Activated CD4-positive, alpha-beta T cell treated with anti-CD3 and anti-CD28 coated beads, Interleukin-2, amount 50 U/mL, for 48 hours (primary cell): ENCODE data around the gene HOXD8.

Source experiments
- DNase-seq, 2 experiments: peaks; one replicate each; pipeline ENCODE4 v3.0.0-alpha.2; 2020

The HOXD8 gene

DNA sequence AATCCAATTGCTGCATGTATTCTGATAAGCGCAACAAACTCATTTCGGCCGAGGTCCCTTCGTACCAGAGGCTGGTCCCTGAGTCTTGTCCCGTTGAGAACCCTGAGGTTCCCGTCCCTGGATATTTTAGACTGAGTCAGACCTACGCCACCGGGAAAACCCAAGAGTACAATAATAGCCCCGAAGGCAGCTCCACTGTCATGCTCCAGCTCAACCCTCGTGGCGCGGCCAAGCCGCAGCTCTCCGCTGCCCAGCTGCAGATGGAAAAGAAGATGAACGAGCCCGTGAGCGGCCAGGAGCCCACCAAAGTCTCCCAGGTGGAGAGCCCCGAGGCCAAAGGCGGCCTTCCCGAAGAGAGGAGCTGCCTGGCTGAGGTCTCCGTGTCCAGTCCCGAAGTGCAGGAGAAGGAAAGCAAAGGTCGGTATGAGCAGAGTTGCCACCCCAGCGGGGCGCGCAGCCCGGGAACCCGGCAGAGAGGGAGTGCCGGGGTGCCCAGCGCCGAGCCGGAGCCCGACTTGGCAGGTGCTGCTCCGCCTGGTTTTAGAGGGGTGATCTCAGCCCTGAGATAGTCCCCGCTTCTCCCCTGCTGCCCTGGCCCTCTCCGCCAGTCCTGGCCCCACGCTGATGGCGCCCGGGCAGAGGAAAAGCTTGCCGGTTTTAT is 12.2 kb upstream of the HOXD8 start:
- DNase-seq, result no peak

DNA sequence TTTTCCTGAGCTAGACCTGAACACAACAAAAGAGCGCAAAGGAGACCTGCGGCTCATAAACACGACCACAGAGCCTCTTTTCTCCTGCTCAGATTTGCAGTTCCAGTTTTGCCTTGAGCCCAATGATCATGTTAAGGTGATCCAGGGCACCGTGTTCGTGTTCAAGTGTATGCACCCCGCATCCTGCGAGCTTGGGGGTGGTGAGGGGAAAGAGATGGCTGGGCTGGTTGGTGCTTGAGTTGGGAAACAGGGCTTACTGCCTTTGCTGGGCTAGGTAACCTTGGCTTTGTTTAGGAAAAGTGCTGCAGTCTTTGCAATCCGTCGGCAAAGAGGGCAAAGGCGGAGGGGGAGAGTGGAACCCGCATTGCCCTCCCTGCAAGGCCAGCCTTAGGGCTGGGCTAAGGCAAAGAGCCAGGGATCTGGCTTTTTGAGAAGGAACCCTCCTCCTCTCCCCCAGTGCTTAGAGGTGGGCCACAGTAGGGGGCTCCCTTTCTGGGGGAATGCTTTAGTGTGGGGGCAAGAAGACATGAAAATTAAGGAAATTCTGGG is 11.6 kb upstream of the HOXD8 start:
- DNase-seq, result no peak

DNA sequence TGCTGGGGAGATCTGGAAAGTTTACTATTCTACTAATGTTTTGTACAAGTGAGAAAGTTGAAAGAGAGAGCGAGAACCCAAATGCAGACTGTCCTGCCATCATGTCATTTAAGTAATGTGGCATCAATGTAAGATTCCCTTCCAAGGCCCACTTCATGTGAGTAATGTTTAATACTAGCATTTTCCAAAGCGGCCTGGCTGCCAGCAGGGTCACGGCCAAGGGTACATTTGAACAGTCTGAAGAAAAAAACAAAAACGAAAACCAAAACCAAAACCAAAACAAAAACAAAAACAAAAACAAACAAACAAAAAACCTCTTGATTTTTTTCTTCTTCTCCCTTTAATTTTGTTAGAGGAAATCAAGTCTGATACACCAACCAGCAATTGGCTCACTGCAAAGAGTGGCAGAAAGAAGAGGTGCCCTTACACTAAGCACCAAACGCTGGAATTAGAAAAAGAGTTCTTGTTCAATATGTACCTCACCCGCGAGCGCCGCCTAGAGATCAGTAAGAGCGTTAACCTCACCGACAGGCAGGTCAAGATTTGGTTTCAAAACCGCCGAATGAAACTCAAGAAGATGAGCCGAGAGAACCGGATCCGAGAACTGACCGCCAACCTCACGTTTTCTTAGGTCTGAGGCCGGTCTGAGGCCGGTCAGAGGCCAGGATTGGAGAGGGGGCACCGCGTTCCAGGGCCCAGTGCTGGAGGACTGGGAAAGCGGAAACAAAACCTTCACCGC is 10.7 kb upstream of the HOXD8 start:
- DNase-seq, result no peak

DNA sequence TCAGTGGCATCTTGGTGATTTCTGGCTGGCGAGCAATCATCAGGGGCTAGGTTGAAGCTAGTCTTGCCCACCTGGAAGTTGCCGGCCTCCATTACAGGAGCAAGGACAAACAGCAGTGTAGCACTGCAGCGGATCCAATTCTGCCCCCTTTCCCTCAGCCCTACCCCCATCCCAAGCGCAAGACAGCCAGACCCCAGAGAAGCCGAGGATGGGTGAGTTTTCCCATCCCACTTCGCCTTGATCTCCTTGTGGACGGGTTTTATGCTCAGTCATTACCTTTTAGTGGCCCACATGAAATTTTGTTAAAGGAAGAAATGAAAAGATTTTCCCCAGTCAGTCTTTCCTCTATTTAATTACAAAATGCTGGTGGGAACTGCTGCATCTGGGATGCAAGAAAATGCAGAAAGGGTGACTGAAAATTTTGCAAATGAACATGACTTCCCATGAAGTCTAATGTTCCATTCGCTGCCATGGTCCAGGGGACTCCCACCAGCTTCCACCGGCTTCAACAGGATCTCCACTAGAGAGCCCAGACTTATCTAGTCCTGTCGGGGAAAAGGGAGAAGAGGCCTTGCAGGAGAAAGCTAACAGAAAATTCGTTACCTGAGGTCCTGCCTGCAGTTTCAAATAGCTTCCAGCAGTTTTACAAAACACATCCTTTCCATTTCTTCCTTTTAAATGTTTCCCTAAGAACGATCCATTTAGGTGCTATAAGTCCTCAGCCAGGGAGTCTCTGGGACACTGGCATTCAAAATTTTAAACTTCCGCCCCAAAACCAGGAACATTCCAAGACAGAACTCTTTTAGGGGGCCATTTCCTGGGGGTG is 8.9 kb upstream of the HOXD8 start:
- no peak for DNase-seq

- no peak for DNase-seq
These were observed 8.1 kb upstream of the HOXD8 start for GRCh38 chr2:176121190-176122051.

- no peak for DNase-seq
These were observed 7.3 kb upstream of the HOXD8 start for GRCh38 chr2:176122052-176122682.

DNA sequence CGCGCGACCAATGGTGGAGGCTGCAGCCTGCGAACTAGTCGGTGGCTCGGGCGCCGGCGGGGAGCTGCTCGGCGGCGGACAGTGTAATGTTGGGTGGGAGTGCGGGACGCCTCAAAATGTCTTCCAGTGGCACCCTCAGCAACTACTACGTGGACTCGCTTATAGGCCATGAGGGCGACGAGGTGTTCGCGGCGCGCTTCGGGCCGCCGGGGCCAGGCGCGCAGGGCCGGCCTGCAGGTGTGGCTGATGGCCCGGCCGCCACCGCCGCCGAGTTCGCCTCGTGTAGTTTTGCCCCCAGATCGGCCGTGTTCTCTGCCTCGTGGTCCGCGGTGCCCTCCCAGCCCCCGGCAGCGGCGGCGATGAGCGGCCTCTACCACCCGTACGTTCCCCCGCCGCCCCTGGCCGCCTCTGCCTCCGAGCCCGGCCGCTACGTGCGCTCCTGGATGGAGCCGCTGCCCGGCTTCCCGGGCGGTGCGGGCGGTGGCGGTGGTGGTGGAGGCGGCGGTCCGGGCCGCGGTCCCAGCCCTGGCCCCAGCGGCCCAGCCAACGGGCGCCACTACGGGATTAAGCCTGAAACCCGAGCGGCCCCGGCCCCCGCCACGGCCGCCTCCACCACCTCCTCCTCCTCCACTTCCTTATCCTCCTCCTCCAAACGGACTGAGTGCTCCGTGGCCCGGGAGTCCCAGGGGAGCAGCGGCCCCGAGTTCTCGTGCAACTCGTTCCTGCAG is 6.7 kb upstream of the HOXD8 start, which contains the start of gene HOXD9:
TSS of gene HOXD9 (plus strand) at position 37 of the 728 bp plus-strand sequence. CDS start at position 87, 50 bp downstream.
- no peak for DNase-seq

GRCh38 chr2:176123411-176124109 is 5.9 kb upstream of the HOXD8 start:
- DNase-seq, result no peak

- no peak for DNase-seq
These were observed 5.2 kb upstream of the HOXD8 start for GRCh38 chr2:176124110-176124946.

DNA sequence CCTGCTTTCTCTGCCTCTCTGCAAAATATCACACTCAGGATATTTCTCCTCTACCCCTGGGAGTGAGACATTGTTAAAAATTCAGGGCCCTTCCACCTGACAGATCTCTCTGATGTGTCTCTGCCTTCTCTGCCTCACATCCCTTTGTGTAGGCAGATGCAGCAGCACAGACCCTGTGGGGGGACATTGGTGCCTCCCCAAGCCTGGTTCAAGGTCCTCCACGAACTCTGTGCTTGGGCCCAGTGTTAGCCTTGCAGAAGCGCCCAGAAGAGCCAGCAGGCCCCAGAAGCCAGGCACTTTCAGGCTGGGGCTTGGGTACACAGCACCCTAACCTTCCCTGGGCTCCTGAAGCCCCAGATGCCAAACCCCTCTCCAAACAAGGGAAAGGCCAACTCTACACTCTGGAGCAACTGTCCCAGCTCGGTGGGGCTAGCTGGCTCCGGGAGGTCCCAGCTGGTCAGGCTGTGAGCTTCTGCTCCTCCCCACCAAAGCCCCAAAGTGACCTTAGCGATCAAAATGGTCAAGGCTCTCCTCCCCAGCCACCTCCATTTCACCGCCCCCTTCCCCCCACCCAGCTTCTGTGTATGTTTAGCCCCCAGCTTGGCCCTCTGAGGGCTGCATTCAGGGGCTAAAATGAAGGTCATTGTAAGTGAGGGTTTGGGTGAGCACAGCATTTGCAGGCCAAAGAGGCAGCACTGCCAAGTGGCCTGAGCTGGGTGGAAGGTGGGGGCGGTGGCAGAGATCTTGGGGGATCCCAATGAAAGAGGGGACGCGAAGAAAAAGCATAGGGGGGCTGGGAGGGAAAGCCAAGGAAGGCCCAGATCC is 4.3 kb upstream of the HOXD8 start:
- no peak for DNase-seq

GRCh38 chr2:176125772-176126054 is 3.8 kb upstream of the HOXD8 start:
- DNase-seq, result no peak

GRCh38 chr2:176126929-176127773 is 2.4 kb upstream of the HOXD8 start:
- DNase-seq, result peak; percentile 72 to 78

DNA sequence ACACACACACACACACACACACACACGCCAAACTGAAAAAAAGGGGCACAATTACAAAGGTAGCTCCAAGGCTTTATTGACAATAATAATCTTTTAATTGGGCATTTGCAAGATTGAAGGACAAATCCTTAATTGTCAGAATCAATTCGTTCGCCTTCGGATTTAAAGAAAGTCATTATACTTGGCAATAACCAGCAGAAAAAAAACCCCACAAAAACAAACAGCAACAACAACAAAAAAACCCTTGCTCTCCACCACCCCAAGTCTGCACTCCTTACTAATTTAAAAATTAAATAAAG is 1.8 kb upstream of the HOXD8 start:
- no peak for DNase-seq

- no peak for DNase-seq
These were observed 1.1 kb upstream of the HOXD8 start for GRCh38 chr2:176128172-176128981.

GRCh38 chr2:176129813-176130146 is 275 bp downstream of the HOXD8 start:
- no peak for DNase-seq

DNA sequence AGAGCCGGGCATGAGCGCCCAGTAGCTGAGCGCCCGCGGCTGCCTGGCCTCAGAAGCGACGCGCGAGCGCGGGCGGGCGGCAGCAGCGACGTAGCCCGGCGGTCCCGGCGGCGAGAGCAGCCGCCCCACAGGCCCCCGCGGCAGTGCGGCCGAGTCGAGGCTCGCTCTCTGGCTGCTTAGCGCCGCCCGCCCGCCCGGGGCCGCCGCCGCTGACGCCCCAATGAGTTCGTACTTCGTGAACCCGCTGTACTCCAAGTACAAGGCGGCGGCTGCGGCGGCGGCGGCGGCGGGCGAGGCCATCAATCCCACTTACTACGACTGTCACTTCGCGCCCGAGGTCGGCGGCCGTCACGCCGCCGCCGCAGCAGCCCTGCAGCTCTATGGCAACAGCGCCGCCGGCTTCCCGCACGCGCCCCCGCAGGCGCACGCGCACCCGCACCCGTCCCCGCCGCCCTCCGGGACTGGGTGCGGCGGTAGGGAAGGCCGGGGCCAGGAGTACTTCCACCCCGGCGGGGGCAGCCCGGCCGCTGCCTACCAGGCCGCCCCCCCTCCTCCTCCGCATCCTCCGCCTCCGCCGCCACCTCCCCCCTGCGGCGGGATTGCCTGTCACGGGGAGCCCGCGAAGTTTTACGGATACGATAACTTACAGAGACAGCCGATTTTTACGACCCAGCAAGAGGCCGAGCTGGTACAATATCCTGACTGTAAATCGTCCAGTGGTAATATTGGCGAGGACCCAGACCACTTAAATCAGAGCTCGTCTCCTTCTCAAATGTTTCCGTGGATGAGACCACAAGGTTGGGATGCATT is 847 bp downstream of the HOXD8 start:
- DNase-seq, result no peak
